ENCODE data around the gene ETHE1.

ETHE1 gene, protein sequence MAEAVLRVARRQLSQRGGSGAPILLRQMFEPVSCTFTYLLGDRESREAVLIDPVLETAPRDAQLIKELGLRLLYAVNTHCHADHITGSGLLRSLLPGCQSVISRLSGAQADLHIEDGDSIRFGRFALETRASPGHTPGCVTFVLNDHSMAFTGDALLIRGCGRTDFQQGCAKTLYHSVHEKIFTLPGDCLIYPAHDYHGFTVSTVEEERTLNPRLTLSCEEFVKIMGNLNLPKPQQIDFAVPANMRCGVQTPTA

DNA sequence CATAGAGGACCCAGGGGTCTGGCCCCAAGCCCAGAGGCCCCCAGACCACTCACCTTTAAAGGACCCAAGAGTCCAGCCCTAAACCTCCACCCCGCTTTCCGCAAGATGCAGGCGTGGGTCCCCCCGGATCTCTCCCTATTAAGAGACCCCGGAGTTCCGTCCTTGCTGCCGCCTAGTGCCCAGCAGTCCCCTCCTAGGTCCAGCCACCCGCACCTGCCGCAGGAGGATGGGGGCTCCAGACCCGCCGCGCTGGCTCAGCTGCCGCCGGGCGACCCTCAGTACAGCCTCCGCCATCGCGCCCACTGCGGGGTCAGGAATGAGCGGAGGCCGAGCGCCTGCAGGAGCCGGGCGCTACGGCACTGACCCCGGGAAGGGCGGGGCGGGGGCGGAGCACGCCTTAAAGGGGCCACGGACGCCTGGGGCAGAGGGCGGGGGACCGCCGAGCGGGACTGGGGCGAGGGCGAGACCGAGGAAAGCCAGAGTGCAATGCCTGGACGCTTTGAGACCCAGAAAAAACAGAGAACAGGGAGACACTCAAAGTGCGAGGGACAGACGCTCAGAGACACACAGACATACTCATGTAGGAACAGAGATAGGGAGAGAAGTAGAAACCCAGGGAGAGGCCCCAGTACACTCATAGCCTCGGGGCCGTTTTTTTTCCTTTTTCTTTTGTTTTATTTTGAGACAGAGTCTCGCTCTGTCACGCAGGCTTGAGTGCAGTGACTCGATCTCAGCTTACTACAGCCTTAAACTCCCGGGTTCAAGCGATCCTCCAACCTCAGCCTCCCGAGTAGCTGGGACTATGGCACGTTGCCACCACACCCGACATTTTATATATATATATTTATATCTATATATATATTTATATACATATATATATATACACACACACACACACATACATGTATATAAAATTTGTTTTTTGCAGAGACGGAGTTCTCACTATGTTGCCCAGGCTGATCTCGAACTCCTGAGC, at the start of gene ETHE1:
ETHE1 (minus strand) TSS at position 318 of the 976 bp plus-strand sequence; CDS start at position 294, 24 bp downstream.
- no peak for DNase-seq

DNA sequence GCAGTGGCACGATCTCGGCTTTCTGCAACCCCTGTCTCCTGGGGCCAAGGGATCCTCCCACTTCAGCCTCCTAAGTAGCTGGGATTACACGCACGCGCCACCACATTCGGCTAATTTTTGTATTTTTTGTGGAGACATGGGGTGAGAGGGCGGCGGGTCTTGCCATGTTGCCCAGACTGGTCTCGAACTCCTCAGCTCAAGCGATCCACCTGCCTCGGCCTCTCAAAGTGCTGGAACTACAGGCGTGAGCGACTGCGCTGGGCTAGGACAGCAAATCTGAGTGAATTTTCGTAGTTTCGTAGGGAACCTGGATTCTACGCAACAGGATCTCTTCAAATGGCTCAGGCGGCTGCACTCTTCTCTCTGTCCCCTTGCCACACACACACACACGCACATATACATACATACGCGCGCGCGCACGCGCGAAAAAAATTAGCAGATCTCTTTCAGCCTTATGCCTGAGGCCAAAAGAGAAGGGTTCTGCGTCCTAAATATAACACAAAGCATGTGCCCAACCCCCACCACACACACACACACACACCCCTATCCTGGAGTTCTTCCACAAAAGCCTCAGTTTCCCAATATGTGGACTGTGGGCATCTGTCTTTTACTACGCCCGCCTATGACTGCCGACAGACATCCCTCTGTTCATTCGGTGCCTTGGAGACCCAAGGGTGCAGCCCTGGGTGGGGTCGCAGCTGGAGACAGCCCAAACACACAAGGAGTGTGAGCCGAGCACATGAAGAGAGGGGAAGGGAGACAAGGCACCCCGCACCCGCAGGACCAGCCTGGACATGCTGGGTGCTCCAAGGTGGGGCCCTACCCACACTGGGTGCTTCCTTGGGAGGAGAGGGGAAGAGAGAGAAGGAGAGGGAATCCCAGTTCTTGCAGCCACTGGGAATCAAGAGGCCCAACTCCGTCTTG, 49.2 kb upstream of the ETHE1 start:
- no peak for DNase-seq

DNA sequence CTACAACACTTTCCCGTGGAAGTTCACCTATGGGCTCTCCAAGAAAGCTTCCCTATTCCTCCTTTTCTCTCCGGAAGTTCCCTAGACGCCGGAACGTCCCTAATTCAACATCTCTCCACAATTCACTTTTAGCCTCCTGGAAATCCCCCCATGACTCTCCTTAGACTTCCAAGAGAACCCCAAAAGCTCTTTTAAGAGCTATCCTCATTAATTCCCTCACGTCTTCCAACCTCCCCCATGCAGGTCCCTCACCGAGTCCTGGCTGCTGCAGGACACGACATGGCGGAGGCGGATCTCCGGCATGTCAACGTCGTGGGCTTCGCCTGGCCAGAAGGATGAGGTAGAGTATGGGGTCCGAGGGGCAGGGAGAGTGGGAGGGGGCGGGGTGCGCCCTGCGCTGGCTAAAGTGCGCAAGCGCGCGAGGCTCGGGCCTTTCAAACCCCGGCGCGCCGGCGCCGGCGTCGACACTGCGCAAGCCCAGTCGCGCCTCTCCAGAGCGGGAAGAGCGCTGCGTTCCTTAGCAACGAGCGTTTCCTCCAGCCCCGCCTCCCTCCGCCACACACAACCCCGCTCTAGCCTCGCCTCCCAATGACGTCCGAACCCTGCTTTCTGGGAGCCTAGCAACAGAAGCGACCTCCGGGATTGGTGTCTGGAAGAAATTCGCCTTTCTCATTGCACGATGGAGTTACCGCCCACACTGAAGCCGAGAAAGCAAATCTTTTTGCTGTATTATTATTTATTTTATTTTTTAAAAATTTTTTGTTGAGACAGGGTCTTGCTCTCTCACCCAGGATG, 48.4 kb upstream of the ETHE1 start, which contains the start of the genes PINLYP and XRCC1:
PINLYP (plus strand) TSS at position 646 of the 795 bp plus-strand sequence. CDS start 1,391 bp downstream, outside the sequence.
XRCC1 (minus strand) TSS at position 372 of the 795 bp plus-strand sequence; CDS start at position 303, 69 bp downstream.
- no peak for DNase-seq

GRCh38 chr19:43574424-43575155, 47.6 kb upstream of the ETHE1 start:
- no peak for DNase-seq

- no peak for DNase-seq
Measured at GRCh38 chr19:43572171-43572588, 45.2 kb upstream of the ETHE1 start.

GRCh38 chr19:43570174-43570791, 43.3 kb upstream of the ETHE1 start:
- no peak for DNase-seq

DNA sequence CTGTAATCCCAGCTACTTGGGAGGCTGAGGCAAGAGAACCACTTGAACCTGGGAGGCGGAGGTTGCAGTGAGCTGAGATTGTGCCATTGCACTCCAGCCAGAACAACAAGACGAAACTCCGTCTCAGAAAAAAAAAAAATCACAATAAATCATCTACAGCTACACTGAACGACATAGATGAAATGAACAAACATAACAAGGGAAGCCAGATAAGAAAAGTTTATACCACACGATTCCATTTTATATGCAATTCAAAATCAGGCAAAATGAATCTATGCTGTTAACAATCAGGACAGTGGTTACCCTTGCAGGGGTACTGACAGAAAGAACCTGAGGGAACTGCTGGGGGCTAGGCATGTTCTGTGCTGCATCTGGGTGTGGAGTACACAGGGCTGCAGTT, 42.7 kb upstream of the ETHE1 start:
- no peak for DNase-seq

DNA sequence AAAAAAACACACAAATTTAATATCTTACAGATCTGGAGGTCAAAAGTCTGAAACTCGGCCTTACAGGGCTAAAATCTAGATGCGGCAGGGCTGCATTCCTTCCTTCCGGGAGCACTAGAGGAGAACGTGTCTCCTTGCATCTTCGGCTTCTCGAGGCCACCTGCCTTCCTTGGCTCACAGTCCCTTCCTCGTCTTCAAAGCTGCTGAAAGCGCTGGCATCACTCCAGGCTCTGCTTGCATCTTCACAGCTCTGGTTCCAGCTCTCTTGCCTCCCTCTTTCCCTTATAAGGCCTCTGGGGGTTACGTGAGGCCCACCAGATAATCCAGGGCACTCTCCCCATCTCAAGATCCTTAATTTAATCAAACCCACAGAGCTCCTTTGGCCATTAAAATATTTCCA, 37.8 kb upstream of the ETHE1 start:
- no peak for DNase-seq

DNA sequence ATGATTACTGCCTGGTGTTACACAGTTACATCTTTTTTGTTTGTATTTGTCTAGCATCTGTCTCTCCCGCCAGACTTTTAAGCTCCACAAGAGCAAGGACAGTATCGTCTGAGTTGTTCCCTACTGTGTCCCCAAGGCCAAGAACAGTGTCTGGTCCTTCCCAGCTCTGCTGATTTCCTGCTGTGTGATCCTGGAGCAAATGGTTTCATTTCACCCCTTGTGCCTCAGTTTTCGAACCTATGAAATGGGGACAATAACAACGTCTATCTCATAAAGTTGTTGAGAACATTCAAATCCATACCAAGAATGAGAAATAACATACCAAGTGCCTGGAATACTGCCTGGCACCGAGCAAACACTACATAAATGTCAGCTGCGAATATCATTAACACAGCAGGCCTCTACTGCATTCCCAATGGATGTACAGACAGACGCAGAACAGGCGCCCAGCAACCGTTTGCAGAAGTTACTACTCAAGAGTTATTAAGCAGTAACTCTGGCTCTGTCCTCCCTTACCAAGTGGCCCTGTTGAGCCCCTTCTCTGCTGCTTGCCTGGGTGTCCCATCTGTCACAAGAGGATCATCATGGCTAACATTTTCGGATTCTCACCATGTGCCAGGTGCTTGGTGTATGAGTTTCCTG, 36.9 kb upstream of the ETHE1 start:
- no peak for DNase-seq

- no peak for DNase-seq
Measured at GRCh38 chr19:43562698-43563241, 35.8 kb upstream of the ETHE1 start.

DNA sequence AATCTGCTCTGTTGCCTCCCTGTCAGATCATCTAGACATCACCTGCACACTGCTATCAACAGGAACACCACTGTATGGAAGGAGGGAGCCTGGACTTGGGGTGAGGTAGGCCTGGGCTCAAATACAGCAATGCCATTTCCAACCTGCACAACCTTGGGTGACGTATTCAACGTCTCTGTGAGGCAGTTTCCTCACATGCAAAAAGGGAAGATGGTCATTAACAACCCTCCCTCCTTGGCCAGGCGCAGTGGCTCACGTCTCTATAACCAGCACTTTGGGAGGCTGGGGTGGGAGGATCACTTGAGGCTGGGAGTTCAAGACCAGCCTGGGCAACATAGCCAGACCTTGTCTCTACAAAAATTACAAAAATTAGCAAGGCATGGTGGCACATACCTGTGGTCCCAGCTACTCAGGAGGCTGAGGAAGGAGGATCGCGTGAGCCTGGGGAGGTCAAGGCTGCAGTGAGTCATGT, 35.3 kb upstream of the ETHE1 start:
- no peak for DNase-seq

GRCh38 chr19:43561139-43561970, 34.4 kb upstream of the ETHE1 start:
- no peak for DNase-seq

GRCh38 chr19:43560687-43561086, 33.7 kb upstream of the ETHE1 start:
- no peak for DNase-seq

DNA sequence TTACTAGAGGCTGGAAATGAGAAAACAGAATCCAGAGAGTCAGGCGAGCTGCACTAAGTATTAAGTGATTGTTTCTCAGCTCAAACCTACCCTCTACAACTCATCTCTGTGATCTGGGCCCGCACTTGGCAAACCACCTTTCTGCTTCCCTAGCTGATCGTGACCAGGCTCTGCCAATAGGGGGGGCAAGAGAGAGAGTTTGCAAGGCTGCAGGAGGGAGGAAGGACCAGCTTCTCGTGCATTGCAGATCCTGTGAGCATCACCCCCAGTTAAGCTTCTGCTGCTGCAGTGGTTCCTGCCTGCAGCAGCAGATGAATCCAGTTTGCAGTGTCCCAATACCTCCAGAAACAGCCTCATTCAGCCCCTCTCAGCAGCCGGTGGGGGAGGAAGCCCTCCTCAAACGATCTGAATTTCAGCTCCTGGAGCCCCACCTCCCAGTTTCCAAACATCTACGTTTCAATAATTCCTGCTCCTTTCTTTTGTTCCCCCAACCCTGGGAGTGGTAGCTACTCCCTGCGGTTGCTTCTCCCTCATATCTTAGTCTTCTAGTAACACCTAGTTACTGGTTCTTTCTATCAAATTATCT, 28.3 kb upstream of the ETHE1 start:
- DNase-seq, result no peak

- no peak for DNase-seq
Measured at GRCh38 chr19:43554317-43554895, 27.4 kb upstream of the ETHE1 start.

DNA sequence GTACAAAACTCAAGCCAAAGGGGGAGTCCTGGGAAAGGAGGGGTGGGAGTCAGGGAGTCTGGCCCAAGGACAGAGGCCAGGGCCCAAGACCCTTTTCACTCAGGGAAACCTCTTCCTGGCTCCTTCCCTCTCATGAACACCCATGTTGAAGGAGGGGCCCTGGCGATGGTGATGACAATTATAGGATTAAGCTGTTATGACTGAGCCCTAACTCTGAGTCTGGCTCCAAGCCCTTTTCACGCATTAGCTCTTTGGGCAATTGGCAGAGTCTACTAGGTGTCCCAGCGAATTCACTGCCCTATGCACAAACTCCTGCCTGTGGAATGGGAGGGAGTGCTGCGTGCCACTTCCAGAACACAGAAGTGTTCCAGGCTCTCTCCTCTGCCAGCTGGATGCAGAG, 26.7 kb upstream of the ETHE1 start:
- no peak for DNase-seq

GRCh38 chr19:43552616-43553015, 25.6 kb upstream of the ETHE1 start:
- no peak for DNase-seq

GRCh38 chr19:43552198-43552450, 25.1 kb upstream of the ETHE1 start:
- no peak for DNase-seq
